HG03108 (cell line): Measurements from ENCODE around the gene SRM.
"Not testable (repeated sequence)": the region's sequence is repeated elsewhere in the genome, so short reads cannot be mapped to it uniquely, and the experiment has no call there.

Source experiments
- ATAC-seq: cut with Tn5 transposase; IDR thresholded peaks from one replicate; pipeline ENCODE4 v1.9.1; 2021; ENCODE audit warnings: moderate library complexity; ENCODE audit not compliant: unreplicated experiment

Gene SRM

DNA sequence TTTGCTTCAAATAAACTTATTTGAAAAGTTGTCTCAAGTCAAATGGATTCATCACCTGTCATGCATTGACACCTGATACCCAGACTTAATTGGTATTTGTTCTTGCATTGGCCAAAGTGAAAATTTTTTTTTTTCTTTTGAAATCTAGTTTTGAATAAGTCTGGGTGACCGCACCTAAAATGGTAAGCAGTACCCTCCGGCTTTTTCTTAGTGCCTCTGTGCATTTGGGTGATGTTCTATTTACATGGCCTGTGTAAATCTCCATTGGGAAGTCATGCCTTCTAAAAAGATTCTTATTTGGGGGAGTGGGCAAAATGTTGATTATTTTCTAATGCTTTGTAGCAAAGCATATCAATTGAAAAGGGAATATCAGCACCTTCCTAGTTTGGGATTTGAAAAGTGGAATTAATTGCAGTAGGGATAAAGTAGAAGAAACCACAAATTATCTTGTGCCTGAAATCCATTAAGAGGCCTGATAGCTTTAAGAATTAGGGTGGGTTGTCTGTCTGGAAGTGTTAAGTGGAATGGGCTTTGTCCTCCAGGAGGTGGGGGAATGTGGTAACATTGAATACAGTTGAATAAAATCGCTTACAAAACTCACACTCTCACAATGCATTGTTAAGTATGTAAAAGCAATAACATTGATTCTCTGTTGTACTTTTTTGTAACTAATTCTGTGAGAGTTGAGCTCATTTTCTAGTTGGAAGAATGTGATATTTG, 35.5 kb downstream of the SRM start:
- no peak for ATAC-seq

DNA sequence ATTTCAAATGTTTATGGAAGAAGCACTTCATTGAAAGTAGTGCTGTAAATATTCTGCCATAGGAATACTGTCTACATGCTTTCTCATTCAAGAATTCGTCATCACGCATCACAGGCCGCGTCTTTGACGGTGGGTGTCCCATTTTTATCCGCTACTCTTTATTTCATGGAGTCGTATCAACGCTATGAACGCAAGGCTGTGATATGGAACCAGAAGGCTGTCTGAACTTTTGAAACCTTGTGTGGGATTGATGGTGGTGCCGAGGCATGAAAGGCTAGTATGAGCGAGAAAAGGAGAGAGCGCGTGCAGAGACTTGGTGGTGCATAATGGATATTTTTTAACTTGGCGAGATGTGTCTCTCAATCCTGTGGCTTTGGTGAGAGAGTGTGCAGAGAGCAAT, 36.6 kb downstream of the SRM start:
- ATAC-seq: no peak

DNA sequence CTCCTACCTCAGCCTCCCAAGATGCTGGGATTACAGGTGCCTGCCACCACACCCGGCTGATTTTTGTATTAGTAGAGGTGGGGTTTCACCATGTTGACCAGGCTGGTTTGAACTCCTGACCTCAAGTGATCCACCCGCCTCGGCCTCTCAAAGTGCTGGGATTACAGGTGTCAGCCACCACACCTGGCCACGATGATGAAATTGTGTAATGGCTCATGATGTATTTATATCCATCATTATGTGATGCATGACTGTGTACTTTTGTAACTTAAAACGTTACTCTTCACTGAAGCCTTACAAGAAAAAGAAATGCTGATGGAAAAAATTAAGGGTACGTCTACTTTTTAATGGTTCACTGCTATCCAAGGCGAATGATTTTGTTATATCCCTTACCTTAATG, 39.8 kb downstream of the SRM start:
- ATAC-seq: no peak

DNA sequence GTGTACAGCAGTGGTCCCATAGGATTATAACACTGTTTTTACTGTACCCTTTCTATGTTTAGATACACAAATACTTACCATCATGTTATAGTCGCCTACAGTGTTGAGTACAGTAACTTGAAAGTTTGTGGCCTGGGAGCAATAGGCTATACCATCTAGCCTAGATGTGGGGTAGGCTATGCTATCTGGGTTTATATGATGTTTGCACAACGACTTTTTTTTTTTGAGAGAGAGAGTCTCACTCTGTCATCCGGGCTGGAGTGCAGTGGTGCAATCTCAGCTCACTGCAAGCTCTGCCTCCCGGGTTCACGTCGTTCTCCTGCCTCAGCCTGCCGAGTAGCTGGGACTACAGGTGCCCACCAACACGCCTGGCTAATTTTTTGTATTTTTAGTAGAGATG, 40.5 kb downstream of the SRM start:
- not testable (repeated sequence) for ATAC-seq

DNA sequence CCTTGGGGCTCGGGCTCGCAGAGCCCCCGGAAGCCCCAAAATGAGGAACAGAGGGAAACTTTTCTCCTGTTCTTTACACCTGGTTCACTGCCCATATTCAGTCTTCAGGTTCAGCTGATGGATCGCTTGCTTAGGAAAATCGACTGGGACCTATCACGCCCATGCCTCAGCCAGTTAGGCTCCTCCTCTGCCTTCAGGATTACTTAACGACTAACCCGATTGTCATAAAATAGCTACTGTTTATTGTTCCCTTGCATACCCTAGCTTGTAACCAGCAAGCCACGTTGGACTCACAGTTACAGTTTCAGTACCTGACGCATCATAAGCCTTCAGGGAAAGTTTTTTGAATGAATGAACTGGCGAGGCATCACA, 46.7 kb downstream of the SRM start:
- no peak for ATAC-seq

DNA sequence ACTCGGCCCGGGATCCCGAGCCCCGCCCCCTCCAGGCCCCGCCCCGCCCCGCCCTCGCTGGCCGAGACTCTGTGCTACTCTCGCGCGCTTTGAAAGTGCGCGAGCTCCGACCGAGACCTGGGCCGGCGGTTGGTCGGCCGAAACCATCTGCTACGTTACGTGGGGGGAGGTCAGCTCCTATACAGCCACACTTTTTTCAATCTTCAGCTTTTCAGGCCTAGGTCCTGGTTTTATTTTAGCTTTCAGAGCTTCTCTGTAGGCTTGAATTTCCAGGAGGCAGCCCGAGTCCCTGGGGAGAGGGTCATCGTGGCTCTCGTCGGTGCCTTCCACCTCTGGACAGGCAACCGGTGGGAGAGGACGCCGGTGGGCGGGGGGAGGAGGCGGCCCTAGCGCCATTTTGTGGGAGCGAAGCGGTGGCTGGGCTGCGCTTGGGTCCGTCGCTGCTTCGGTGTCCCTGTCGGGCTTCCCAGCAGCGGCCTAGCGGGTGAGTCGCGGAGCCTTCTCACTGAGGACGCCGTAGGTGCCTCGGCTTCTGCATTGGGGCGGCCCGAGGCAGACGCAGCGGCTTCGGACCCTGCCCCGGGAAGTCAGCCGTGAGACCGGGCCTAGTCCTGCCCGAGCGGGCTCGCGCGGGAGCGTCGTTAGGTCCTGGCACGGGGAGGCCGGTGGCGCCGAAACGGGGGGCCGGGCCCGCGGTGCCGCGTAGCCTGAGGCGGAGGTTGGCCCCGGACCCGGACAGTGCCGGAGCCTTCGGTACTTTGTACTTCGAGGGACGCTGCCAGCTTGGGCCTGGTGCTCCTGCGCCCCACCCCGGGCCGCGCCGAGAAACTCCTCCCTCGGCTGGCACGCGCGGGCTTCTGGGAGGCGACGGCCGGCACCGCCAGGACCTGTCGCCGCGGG, 47.3 kb downstream of the SRM start, which contains the start of gene TARDBP:
TARDBP (plus strand) TSS at position 395 of the 900 bp plus-strand sequence. CDS start 1,074 bp downstream, outside the sequence.
- ATAC-seq: peak; percentile 86
